AG04450 (cell line): ENCODE measurements around the gene ITIH6. TPM values are rescaled to one million over a fixed set of nuclear protein-coding genes. Genes with fewer than 3 reads are reported as not detected.
"Not testable (repeated sequence)": the region's sequence is repeated elsewhere in the genome, so short reads cannot be mapped to it uniquely, and the experiment has no call there.

Experiments used
- CTCF ChIA-PET: fragments of 300-600, 350-600 bp; formaldehyde crosslinking; extraction: SDS; loops from one replicate; lab custom pipeline; 2022; ENCODE audit warnings: antibody characterized with exemption, inconsistent platforms; lab: Charles Lee
- POLR2A ChIA-PET: fragments of 350-600 bp; formaldehyde crosslinking; extraction: SDS; loops from one replicate; lab custom pipeline; 2021; ENCODE audit warnings: antibody characterized with exemption, inconsistent platforms; lab: Yijun Ruan, JAX
- DNase-seq: peaks from one replicate; pipeline ENCODE4 v3.0.0-alpha.2; 2011; ENCODE audit warnings: low read depth, low spot score
- H3K27ac ChIP-seq: one replicate; pipeline ENCODE4 v1.5.1; 2012; ENCODE audit warnings: low read depth, low read length, control low read depth
- H3K27me3 ChIP-seq: one replicate; pipeline ENCODE4 v1.6.0; 2012; ENCODE audit warnings: low read length; ENCODE audit not compliant: control insufficient read depth, insufficient read depth
- H3K4me3 ChIP-seq: 2 replicates; pipeline ENCODE4 v1.5.1; 2011; ENCODE audit warnings: mild to moderate bottlenecking, low read depth, low read length, control low read depth
- H3K9me3 ChIP-seq: 2 replicates; pipeline ENCODE4 v1.5.1; 2012; ENCODE audit warnings: low read length; ENCODE audit not compliant: control insufficient read depth, insufficient read depth
- polyA plus RNA-seq: library from polyadenylated mRNA; depleted of rRNA; stranded (reverse); fragments of >200 nt; gene quantifications from 2 replicates; pipeline ENCODE4 v1.2.3, GENCODE V29; 2011
- TF ChIP-seq, protein P1 (sequence below): IDR thresholded peaks from 2 replicates; pipeline ENCODE4 v1.5.1; 2011; ENCODE audit warnings: low read depth, low read length, control low read depth, inconsistent platforms

ITIH6 gene
- polyA plus RNA-seq, 1 experiment = not detected

DNA sequence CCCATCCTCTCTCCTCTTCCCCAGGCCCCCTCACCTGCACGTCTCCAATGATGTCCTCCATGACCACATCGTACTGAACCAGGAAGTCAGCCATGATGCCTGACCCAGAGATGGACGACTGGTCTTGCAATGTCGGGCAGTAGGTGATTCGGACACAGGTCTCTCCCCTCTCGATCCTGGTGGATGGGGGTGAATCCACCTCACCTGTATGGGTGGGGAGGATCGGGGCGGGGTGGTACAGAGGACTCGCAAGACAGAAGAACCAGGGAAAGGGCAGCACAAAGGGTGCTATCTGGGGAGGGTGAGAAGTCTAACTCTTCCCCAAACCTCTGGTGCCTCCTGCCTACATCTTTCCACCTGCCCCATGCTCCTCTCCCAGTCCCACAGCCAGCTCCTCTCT is 9.6 kb downstream of the ITIH6 start:
- Histone ChIP-seq H3K27ac (no peak overlapping the region), H3K4me3 (no peak overlapping the region), H3K9me3 (no peaks in the 10 kb centered on the region), H3K27me3 (no peaks in the 10 kb centered on the region)
- ChIA-PET CTCF (no interaction called here), POLR2A (no interaction called here)
- TF ChIP-seq, protein P1, sequence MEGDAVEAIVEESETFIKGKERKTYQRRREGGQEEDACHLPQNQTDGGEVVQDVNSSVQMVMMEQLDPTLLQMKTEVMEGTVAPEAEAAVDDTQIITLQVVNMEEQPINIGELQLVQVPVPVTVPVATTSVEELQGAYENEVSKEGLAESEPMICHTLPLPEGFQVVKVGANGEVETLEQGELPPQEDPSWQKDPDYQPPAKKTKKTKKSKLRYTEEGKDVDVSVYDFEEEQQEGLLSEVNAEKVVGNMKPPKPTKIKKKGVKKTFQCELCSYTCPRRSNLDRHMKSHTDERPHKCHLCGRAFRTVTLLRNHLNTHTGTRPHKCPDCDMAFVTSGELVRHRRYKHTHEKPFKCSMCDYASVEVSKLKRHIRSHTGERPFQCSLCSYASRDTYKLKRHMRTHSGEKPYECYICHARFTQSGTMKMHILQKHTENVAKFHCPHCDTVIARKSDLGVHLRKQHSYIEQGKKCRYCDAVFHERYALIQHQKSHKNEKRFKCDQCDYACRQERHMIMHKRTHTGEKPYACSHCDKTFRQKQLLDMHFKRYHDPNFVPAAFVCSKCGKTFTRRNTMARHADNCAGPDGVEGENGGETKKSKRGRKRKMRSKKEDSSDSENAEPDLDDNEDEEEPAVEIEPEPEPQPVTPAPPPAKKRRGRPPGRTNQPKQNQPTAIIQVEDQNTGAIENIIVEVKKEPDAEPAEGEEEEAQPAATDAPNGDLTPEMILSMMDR = no peak
- no peak for DNase-seq

GRCh38 chrX:54786967-54787366 is 11.1 kb downstream of the ITIH6 start:
- ChIA-PET CTCF (no interaction called here), POLR2A (no interaction called here)
- TF ChIP-seq, protein P1 = no peak

GRCh38 chrX:54785901-54786300 is 12.2 kb downstream of the ITIH6 start:
- Histone ChIP-seq H3K4me3 (no peak overlapping the region), H3K27me3 (no peaks in the 10 kb centered on the region), H3K9me3 (no peaks in the 10 kb centered on the region), H3K27ac (no peak overlapping the region)
- CTCF ChIA-PET = no interaction called here
- POLR2A ChIA-PET = no interaction called here
- DNase-seq = no peak
- TF ChIP-seq, protein P1 = peak; percentile 13; the same call in 1 of the 2 replicates

More at GRCh38 chrX:54786967-54787366, 11.1 kb downstream of the ITIH6 start:
- H3K27ac ChIP-seq = no peak overlapping the region
- no peak for DNase-seq
- H3K9me3 ChIP-seq = no peaks in the 10 kb centered on the region
- no peaks in the 10 kb centered on the region for H3K27me3 ChIP-seq
- no peak overlapping the region for H3K4me3 ChIP-seq

DNA sequence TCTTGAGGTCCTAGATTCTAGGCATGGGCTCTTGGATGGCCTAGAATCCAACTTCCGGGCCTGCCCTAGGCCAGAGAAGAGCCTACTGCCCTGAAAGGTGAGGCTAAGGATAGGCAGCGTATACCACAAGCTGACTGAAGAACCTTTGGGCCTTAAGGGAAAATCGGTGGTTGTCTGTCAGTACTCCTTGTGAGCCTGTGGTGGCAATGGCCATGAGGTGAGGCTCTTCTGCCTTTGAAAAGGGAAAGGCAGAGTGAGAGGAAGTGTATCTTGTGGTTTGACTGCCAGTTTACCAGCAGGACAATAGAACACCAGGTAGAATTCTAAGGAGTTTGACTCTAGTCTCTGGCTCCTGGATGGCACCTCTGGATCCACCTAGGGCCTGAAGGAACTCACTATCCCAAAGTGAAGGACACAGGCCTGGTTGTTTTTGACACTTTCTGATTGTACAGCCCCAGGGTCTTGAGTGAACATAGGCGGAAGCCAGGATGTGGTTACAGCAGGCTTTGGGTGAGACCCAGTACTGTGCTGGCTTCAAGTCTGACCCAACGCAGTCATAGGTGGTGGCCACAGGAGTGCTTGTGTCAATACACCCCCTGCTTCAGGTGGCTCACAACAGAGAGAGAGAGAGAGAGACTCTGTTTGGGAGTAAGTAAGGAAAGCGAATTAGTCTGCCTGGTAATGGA is 20.9 kb downstream of the ITIH6 start:
- H3K4me3 ChIP-seq = no peak overlapping the region
- no peak for DNase-seq
- TF ChIP-seq, protein P1 = no peak
- H3K27ac ChIP-seq = no peak overlapping the region
- no peaks in the 10 kb centered on the region for H3K27me3 ChIP-seq
- POLR2A ChIA-PET = no interaction called here
- H3K9me3 ChIP-seq = no peaks in the 10 kb centered on the region
- CTCF ChIA-PET = no interaction called here

GRCh38 chrX:54776061-54776460 is 22.0 kb downstream of the ITIH6 start:
- Histone ChIP-seq H3K9me3 (no peaks in the 10 kb centered on the region), H3K4me3 (no peak overlapping the region), H3K27me3 (no peaks in the 10 kb centered on the region), H3K27ac (no peak overlapping the region)
- POLR2A ChIA-PET = no interaction called here
- DNase-seq = no peak
- TF ChIP-seq, protein P1 = no peak
- CTCF ChIA-PET = no interaction called here

- H3K4me3 ChIP-seq, DNase-seq, H3K27ac ChIP-seq, POLR2A ChIA-PET, H3K27me3 ChIP-seq, H3K9me3 ChIP-seq, CTCF ChIA-PET: not testable (repeated sequence)
These were observed 23.5 kb downstream of the ITIH6 start for GRCh38 chrX:54774391-54775094.
